Mesodermal cell (in vitro differentiated cells): ENCODE results near the gene UHRF1.

Source experiments
- H3K27ac ChIP-seq: 2 replicates; pipeline ENCODE4 v1.7.0; 2013; ENCODE audit warnings: mild to moderate bottlenecking, low read depth, low read length, moderate library complexity; ENCODE audit not compliant: severe bottlenecking
- H3K36me3 ChIP-seq: 2 replicates; pipeline ENCODE4 v1.7.1; 2013; ENCODE audit warnings: mild to moderate bottlenecking, low read length, moderate library complexity; ENCODE audit not compliant: control insufficient read depth, insufficient read depth
- H3K4me1 ChIP-seq: one replicate; pipeline ENCODE4 v1.7.1; 2013; ENCODE audit warnings: mild to moderate bottlenecking, low read length; ENCODE audit not compliant: insufficient read depth, control insufficient read depth, poor library complexity, severe bottlenecking
- H3K4me3 ChIP-seq: 2 replicates; pipeline ENCODE4 v1.7.0; 2013; ENCODE audit warnings: low read length, control low read depth, mild to moderate bottlenecking; ENCODE audit not compliant: insufficient read depth, poor library complexity, severe bottlenecking; ENCODE audit errors: extremely low read depth
- H3K9me3 ChIP-seq: 2 replicates; pipeline ENCODE4 v1.7.1; 2013; ENCODE audit warnings: mild to moderate bottlenecking, low read length, moderate library complexity; ENCODE audit not compliant: control insufficient read depth
- WGBS, 2 experiments: methylation state at CpG; one replicate each; pipeline ENCODE4 v1.1.5; 2013; ENCODE audit warnings: missing lambda C conversion rate in 2 of 2; ENCODE audit not compliant: insufficient coverage in 2 of 2; 5-methylcytosine and 5-hydroxymethylcytosine counted together

The UHRF1 gene

GRCh38 chr19:4991538-4991937 is 82.2 kb downstream of the UHRF1 start:
- H3K4me3 ChIP-seq = no peak overlapping the region
- no peaks in the 10 kb centered on the region for H3K9me3 ChIP-seq
- H3K27ac ChIP-seq = peak overlapping the region; percentile 11
- peaks cover 32% of the 10 kb centered on the region for H3K4me1 ChIP-seq
- H3K36me3 ChIP-seq = peaks cover 28% of the 10 kb centered on the region
- WGBS, 2 experiments = 86 to 95% methylated on average over 3 to 4 of the region's 9 CpGs

GRCh38 chr19:4991996-4992698 is 82.8 kb downstream of the UHRF1 start:
- no peaks in the 10 kb centered on the region for H3K9me3 ChIP-seq
- H3K27ac ChIP-seq = peak overlapping the region; percentile 11
- H3K4me1 ChIP-seq = peaks cover 26% of the 10 kb centered on the region
- peaks cover 34% of the 10 kb centered on the region for H3K36me3 ChIP-seq
- WGBS, 2 experiments = 86% methylated on average over 9 to 10 of the region's 13 CpGs
- no peak overlapping the region for H3K4me3 ChIP-seq

- Histone ChIP-seq H3K36me3 (peaks cover 42% of the 10 kb centered on the region), H3K4me3 (no peak overlapping the region), H3K4me1 (peaks cover 11% of the 10 kb centered on the region), H3K9me3 (no peaks in the 10 kb centered on the region), H3K27ac (no peak overlapping the region)
- WGBS, 2 experiments = 93% methylated on average over 2 of the region's 3 CpGs; no CpG with 5 or more reads in 1 of the 2 experiments
Measured at GRCh38 chr19:4993683-4994082, 84.4 kb downstream of the UHRF1 start.

GRCh38 chr19:4996701-4997100 is 87.4 kb downstream of the UHRF1 start:
- Histone ChIP-seq H3K9me3 (no peaks in the 10 kb centered on the region), H3K4me3 (no peak overlapping the region), H3K4me1 (peaks cover 4% of the 10 kb centered on the region), H3K36me3 (peaks cover 48% of the 10 kb centered on the region), H3K27ac (no peak overlapping the region)
- WGBS, 2 experiments = 100% methylated on average over 2 to 3 of the region's 5 CpGs

DNA sequence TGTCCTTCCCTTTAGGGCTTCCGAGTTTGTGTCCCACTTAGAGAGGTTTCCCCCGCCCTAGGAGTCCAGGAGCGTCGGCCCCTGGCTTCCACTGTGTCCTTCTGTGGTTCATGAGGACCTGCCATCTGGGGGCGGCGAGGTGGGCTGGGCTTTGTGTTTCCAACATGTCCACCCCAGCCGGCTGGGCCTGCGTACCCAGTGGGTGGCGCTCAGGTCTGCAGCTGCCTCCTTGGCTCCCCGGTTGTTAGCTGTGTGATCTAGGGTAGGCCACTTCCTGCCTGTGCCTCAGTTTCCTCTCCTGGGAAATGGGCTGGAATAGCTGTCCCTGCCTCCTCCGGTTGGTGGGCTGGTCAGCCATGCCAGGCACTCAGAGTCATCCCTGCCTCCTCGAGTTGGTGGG is 88.0 kb downstream of the UHRF1 start:
- Histone ChIP-seq H3K36me3 (peaks cover 48% of the 10 kb centered on the region), H3K4me1 (no peaks in the 10 kb centered on the region), H3K4me3 (no peak overlapping the region), H3K27ac (no peak overlapping the region), H3K9me3 (no peaks in the 10 kb centered on the region)
- WGBS, 2 experiments = 93 to 98% methylated on average over 12 of the region's 12 CpGs

- 88 to 98% methylated on average over 6 of the region's 6 CpGs for WGBS, 2 experiments
- peaks cover 33% of the 10 kb centered on the region for H3K36me3 ChIP-seq
- H3K4me3 ChIP-seq = no peak overlapping the region
- no peak overlapping the region for H3K27ac ChIP-seq
- H3K4me1 ChIP-seq = no peaks in the 10 kb centered on the region
- H3K9me3 ChIP-seq = no peaks in the 10 kb centered on the region
Measured at GRCh38 chr19:5000120-5000611, 90.9 kb downstream of the UHRF1 start.

DNA sequence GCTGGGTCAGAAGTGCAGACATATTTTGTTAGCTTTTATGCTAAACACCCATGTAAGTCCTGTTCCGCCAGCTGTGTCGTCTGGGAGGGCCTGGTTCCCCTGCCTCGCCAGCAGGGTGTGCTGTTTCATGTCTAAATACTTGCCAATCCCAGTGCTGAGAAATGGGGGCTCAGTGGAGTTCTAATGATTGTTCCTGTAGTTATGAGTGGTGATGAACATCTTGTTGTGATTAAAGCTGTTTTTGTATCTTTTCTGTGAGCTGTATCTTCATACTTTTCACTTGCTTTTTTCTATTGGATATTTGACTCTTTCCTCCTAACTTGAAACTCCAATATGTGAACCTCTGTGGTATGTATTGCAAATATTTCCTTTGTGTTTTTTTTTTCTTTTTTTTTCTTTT is 92.3 kb downstream of the UHRF1 start:
- H3K36me3 ChIP-seq = peaks cover 25% of the 10 kb centered on the region
- no peaks in the 10 kb centered on the region for H3K4me1 ChIP-seq
- H3K27ac ChIP-seq = no peak overlapping the region
- 47 to 58% methylated on average over 2 to 3 of the region's 3 CpGs for WGBS, 2 experiments
- H3K4me3 ChIP-seq = no peak overlapping the region
- no peaks in the 10 kb centered on the region for H3K9me3 ChIP-seq

GRCh38 chr19:5002143-5002542 is 92.8 kb downstream of the UHRF1 start:
- 100% methylated on average over 2 of the region's 4 CpGs; no CpG with 5 or more reads in 1 of the 2 experiments for WGBS, 2 experiments
- no peak overlapping the region for H3K27ac ChIP-seq
- H3K4me1 ChIP-seq = no peaks in the 10 kb centered on the region
- no peak overlapping the region for H3K4me3 ChIP-seq
- no peaks in the 10 kb centered on the region for H3K9me3 ChIP-seq
- H3K36me3 ChIP-seq = peaks cover 25% of the 10 kb centered on the region

GRCh38 chr19:5003781-5004180 is 94.5 kb downstream of the UHRF1 start:
- no peak overlapping the region for H3K4me3 ChIP-seq
- H3K36me3 ChIP-seq = peaks cover 19% of the 10 kb centered on the region
- H3K27ac ChIP-seq = no peak overlapping the region
- 96 to 98% methylated on average over 11 to 15 of the region's 18 CpGs for WGBS, 2 experiments
- H3K4me1 ChIP-seq = no peaks in the 10 kb centered on the region
- no peaks in the 10 kb centered on the region for H3K9me3 ChIP-seq

- H3K36me3 ChIP-seq = peaks cover 28% of the 10 kb centered on the region
- WGBS, 2 experiments = 94 to 100% methylated on average over 4 to 5 of the region's 5 CpGs
- no peaks in the 10 kb centered on the region for H3K9me3 ChIP-seq
- H3K27ac ChIP-seq = no peak overlapping the region
- no peak overlapping the region for H3K4me3 ChIP-seq
- H3K4me1 ChIP-seq = no peaks in the 10 kb centered on the region
Measured at GRCh38 chr19:5005096-5005495, 95.8 kb downstream of the UHRF1 start.

DNA sequence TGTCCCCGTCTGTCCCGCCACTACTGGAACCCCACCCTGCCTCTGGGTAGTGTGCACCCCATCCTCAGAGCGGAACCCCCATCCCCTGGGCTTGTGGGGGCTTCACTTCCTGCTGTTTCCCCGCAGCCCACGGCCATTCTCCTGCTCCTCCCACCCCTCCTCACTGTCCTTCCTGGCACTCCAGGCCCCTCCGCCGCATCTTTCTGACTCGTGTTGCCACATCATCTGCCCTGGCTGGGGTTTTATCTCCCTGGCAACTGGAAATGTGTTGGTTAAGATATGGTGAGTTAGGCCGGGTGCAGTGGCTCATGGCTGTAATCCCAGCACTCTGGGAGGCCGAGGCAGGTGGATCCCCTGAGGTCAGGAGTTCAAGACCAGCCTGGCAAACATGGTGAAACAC is 96.9 kb downstream of the UHRF1 start:
- WGBS, 2 experiments = 85 to 86% methylated on average over 4 to 9 of the region's 10 CpGs
- H3K27ac ChIP-seq = no peak overlapping the region
- no peaks in the 10 kb centered on the region for H3K9me3 ChIP-seq
- H3K4me1 ChIP-seq = no peaks in the 10 kb centered on the region
- peaks cover 26% of the 10 kb centered on the region for H3K36me3 ChIP-seq
- no peak overlapping the region for H3K4me3 ChIP-seq
